Activated naive CD4-positive, alpha-beta T cell treated with Interleukin-2 at 50 U/mL for 16 hours (primary cell): ENCODE measurements around the gene STX7.
"Not testable (repeated sequence)": the region's sequence is repeated elsewhere in the genome, so short reads cannot be mapped to it uniquely, and the experiment has no call there.

Experiments
- DNase-seq: peaks from one replicate; pipeline ENCODE4 v3.0.0-alpha.2; 2020

The STX7 gene, protein sequence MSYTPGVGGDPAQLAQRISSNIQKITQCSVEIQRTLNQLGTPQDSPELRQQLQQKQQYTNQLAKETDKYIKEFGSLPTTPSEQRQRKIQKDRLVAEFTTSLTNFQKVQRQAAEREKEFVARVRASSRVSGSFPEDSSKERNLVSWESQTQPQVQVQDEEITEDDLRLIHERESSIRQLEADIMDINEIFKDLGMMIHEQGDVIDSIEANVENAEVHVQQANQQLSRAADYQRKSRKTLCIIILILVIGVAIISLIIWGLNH

GRCh38 chr6:132512638-132513632, at the start of gene STX7:
TSS of gene STX7 (minus strand) at chr6:132513116. CDS start at chr6:132503530, 9,586 bp downstream.
- peak; percentile 89 for DNase-seq

- not testable (repeated sequence) for DNase-seq
These were observed 47.2 kb upstream of the STX7 start for GRCh38 chr6:132560087-132560486.

DNA sequence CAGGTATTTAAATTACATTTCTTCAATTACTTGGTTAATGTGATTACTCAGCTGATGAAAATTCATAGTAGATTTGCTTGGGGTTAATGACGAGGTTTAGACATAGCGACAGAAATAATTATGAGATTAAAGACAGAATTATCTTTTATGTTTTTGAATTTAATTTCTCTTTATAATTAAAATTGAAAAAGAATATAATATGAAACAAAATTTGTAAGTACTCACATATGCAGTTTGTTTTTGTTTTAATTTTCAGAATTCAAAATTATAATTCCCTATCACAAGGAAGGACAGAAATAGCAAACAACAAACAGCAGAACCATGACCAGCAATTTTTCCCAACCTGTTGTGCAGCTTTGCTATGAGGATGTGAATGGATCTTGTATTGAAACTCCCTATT, 39.5 kb upstream of the STX7 start, which contains the start of gene TAAR8:
TSS of gene TAAR8 (plus strand) at position 301 of the 400 bp plus-strand sequence. CDS start at position 322, 21 bp downstream.
- DNase-seq = no peak

GRCh38 chr6:132551214-132551613, 38.3 kb upstream of the STX7 start:
- no peak for DNase-seq

DNA sequence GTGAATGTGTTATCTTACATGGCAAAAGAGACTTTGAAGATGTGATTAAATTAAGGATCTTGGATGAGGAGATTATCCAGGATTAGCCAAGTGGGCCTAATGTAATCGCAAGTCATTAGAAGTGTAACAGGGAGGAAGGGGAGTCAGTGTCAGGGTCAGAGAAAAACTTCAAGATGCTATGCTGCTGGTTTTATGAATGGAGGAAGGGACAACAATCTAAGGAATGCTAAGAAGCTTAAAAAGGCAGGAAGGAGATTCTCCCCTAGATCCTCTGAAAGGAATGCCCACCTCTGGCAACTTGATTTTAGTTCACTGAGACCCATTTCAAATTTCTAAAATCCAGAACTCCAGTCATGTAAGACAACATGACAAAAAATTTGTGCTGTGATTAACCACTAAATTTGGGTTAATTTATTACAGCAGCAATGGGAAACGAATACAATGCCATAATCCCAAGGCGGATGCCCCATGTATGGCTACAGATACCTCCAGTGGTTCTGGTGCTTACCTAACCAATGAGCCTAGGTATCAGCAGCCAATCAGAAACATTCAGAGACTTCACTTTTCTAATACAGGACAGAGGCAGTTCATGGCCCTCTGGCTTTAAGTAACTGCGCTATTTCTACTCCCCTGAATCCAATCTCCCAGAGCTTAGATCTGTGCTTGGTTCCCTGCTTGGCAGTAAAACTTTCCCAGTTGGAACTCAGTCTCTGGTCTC, 36.0 kb upstream of the STX7 start:
- no peak for DNase-seq

- no peak for DNase-seq
These were observed 31.9 kb upstream of the STX7 start for GRCh38 chr6:132544826-132545225.

DNA sequence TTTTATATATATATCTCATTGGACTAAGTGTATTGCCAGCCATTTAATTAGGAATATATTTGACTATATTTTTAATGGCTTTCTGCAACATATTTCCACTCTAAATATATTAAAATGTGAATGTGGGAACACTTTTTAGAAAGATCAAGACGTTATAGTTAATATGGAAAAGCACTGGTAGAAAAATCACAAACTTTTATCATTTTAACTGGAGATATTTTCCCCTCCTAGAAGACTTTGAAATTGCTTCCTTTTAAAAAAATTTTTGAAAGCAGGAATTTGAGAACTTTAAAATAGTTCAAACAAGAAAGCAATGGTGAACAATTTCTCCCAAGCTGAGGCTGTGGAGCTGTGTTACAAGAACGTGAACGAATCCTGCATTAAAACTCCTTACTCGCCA, 25.1 kb upstream of the STX7 start, which contains the start of gene TAAR9:
TSS of gene TAAR9 (plus strand) at position 301 of the 400 bp plus-strand sequence. CDS start at position 314, 13 bp downstream.
- no peak for DNase-seq

DNA sequence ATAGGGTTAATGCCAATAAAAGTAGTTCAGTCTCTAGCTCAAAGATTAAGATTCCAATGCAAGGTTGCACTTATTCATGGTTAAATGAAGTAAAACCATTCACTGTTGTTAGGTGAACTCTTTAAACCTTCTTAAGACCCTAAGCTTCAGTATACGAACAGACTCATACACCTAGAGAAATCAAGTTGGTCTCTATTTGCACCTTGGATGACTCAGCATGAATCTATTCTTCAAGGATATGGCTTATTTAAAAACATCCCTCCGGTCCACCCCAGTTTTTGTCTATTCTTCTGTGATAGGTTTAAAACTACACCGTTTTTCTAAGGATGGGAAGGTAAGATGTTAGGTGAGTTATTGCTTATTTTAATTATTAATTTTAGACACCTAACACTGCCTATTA, 24.2 kb upstream of the STX7 start:
- no peak for DNase-seq

DNA sequence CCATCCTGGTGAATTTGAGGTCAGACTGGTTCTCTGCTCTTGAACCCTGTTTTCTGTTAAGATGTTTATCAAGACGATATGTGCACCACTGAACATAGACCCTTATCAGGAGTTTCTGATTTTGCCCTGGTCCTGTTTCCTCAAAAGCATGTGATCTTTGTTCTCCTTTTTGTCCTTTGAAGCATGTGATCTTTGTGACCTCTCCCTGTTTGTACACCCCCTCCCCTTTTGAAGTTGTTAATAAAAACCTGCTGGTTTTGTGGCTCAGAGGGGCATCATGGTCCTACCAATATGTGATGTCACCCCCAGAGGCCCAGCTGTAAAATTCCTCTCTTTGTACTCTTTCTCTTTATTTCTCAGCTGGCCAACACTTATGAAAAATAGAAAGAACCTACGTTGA, 21.6 kb upstream of the STX7 start:
- DNase-seq = not testable (repeated sequence)

DNA sequence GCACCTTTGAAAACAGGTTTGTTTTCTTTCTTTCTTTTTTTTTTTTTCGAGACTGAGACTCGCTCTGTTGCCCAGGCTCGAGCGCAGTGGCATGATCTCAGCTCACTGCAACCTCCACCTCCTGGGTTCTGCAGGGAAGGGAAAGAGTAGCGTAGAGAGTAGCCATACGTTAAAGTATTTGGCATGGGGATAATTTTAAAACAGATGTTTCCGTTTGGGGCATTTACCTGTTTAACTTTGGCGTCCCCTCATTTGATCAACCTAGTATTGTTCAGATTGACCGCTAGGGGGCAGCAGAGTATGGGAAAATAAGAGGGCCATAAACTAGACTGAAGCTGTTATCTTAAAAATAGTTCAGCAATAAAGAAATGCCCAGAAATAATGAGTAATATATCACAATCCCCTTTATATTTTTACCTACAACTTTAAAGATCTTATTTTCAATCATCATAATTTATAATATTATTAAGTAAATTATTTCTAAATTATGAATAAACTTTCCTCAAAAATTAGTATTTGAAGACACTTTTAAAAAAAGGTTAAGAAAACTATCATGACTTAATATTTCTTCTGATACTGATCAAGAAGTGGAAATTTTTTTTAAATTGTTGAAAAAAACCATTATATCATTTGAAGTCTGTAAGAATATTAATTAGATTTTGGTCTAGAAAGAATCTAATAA, 17.5 kb upstream of the STX7 start:
- DNase-seq = peak; percentile 63

DNA sequence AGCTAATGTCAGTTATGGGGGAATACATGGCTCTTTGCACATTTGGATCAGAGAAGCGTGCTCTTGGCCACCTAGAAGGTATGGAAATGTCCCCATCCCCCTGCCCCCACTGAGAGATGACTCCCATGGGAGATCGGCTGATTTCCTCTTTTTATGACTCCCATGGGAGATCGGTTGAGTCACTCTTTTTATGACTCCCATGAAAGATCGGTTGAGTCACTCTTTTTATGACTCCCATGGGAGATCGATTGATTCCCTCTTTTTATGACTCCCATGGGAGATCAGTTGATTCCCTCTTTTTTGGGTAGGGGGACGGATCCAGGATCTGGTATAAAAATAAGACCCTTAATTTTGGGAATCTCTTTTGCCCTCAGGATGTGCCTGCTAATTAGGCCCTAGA, 14.9 kb upstream of the STX7 start:
- no peak for DNase-seq

GRCh38 chr6:132526461-132526860, 13.5 kb upstream of the STX7 start:
- no peak for DNase-seq

DNA sequence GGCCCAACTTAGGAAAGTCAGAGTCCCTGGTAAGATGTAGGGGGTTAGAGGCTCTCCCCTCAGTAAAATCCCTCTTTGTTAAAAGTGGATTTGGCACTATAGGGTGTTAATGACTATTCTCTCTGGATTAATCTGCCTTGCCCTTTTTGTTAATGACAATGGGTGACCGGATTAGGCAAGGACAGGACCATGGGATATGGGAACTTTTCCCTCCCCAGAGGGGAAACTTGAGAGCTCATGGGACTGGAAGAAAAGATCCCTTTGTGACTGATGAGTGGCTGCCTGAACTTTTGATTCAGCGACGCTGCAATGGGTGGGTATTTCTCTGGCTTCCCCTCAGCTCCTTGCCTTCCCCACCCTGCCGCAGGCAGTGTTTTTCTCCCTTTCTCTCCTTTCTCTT, 12.9 kb upstream of the STX7 start:
- DNase-seq = no peak

DNA sequence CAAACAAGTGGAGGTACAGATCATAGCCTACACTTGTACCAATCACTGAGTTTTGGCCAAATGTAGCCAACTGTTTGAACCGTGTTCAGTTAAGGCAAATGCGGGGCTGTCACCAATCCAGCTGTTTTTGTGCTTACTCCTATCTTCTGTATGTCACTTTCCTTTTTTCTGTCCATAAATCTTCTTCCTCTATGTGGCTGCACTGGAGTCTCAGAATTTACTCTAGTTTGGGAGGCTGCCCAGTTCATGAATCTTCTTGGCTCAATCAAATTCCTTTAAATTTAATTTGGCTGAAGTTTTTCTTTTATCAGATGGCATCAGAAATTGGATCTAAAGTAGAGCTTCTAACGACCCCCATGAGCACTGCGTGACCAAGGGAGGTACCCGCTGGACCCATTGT, 11.7 kb upstream of the STX7 start:
- no peak for DNase-seq

DNA sequence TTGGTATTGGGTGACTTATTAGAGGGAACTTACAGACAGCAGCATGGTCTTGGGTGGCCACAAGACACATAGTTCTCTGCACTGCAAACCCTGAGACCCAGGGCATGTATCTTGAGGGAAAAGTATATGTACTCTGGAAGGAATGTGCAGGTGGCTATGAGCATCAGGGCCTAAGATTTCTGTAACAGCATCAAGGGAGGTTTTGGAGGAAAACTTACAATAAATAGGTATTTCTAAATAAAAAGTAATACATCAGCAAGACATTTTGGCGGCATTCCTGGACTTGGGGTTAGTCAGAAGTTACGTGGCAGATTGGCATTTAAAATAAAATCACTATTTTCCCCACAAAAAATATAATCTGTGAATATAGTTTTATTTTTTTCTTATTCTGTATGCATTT, 8.0 kb upstream of the STX7 start:
- DNase-seq = no peak

GRCh38 chr6:132515386-132515785, 2.5 kb upstream of the STX7 start:
- DNase-seq = no peak

DNA sequence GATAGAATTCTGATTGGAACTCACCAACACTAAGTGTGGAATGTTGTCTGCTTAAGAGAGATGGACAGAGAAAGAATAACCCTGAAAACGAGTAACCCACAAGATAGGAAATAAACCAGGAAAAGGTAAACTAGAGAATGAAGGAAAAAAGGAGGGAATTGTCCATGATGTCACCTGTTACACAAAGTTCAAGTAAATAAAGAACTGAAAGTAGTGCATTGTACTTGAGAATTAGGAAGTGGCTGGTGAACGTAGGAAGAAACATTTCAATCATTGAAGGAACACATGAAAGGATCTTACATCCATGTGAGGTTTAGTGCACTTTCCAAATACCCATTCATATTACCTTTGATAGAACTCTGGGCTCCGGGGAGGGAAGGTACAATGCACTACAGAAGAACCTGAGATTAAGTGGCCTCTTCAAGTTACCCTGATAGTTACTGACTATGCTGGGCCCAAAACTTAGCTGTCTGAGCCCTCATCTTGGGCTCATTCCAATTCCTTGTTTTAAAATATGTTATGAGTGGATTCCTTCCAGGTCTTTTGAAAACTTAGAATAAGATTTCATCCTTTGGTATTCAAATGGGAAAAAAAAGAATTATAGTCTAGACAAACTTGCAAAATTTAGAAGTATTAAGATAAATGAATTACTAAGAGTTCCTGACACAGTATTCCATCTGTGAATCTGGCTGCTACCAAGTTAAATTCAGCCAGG, 1.1 kb upstream of the STX7 start:
- no peak for DNase-seq

DNA sequence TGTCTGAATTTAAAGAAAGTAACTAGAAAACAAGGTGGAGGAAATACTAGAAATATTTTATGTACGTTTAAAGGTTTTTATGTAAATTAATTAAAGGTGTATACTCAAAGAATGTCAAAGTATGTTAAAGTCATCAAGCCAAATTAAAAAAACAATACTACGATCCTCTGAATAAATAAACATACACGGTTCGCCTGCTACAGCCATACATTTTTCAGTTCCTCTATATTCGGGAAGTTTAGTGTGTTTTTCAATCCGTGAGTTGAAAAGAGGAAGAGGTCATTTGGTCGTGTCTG, 626 bp downstream of the STX7 start:
- no peak for DNase-seq

GRCh38 chr6:132511831-132512220, 1.1 kb downstream of the STX7 start:
- no peak for DNase-seq

GRCh38 chr6:132511210-132511830, 1.6 kb downstream of the STX7 start:
- no peak for DNase-seq
